T-cell (primary cell): ENCODE measurements around the gene MCOLN2. TPM values are rescaled to one million over a fixed set of nuclear protein-coding genes. Genes with fewer than 3 reads are reported as not detected.
A peak's percentile ranks its signal among the peaks of the same experiment; 100 is the strongest.
"Not testable (repeated sequence)": the region's sequence is repeated elsewhere in the genome, so short reads cannot be mapped to it uniquely, and the experiment has no call there.

ENCODE experiments used
- ATAC-seq, 4 experiments: fragments of 200-7000 bp in 3 of 4; fragments of 150-1000 bp in 1 of 4; cut with Tn5 transposase; replicated peaks in 1 of 4; 1 replicate in 3 of 4; 2 replicates in 1 of 4; pipeline ENCODE4 v1.10.0; 2021; ENCODE audit warnings: moderate library complexity in 3 of 4, mild to moderate bottlenecking in 2 of 4, moderate number of reproducible peaks in 1 of 4
- CTCF ChIA-PET, 2 donors: fragments of 300-600 bp; sonication (Branson Sonifier 250); formaldehyde crosslinking; loops; one replicate each; lab custom pipeline; 2022; ENCODE audit warnings: antibody characterized with exemption in 2 of 2; lab: Charles Lee
- POLR2A ChIA-PET, 2 donors: fragments of 300-600 bp; sonication (Branson Sonifier 250); formaldehyde crosslinking; loops; one replicate each; lab custom pipeline; 2022; ENCODE audit warnings: antibody characterized with exemption in 2 of 2; lab: Charles Lee
- DNase-seq, 35 experiments: peaks; one replicate each; pipeline versions ENCODE4 v3.0.0 to v3.0.0-alpha.2; 2013 to 2023
- H3K27ac ChIP-seq: one replicate; pipeline ENCODE4 v1.5.1; 2013; ENCODE audit warnings: low read length
- H3K27me3 ChIP-seq, 2 experiments: replicated peaks in 1 of 2; 1 replicate in 1 of 2; 2 replicates in 1 of 2; pipeline versions ENCODE4 v1.6.1 to v1.7.0; 2013; ENCODE audit warnings: low read length in 1 of 2, mixed read lengths in 1 of 2; ENCODE audit not compliant: control insufficient read depth in 2 of 2, insufficient read depth in 2 of 2; ENCODE audit errors: extremely low read depth in 1 of 2
- H3K36me3 ChIP-seq, 2 donors: 1 replicate in 1 of 2; 2 replicates in 1 of 2; pipeline versions ENCODE4 v1.6.1 to v1.7.0; 2013; ENCODE audit warnings: low read length in 1 of 2; ENCODE audit not compliant: control insufficient read depth in 2 of 2, insufficient read depth in 1 of 2; ENCODE audit errors: extremely low read depth in 1 of 2
- H3K4me1 ChIP-seq, 2 experiments: 1 replicate in 1 of 2; 2 replicates in 1 of 2; pipeline versions ENCODE4 v1.6.1 to v1.7.0; 2013; ENCODE audit warnings: low read length in 2 of 2, mixed read lengths in 1 of 2; ENCODE audit not compliant: insufficient read depth in 2 of 2, control insufficient read depth in 1 of 2; ENCODE audit errors: extremely low read depth in 1 of 2
- H3K4me3 ChIP-seq, 2 donors: 1 replicate in 1 of 2; 2 replicates in 1 of 2; pipeline versions ENCODE4 v1.5.1 to v1.7.0; 2013; ENCODE audit warnings: mild to moderate bottlenecking in 2 of 2, low read length in 1 of 2, moderate library complexity in 1 of 2; ENCODE audit not compliant: control insufficient read depth in 1 of 2; ENCODE audit errors: extremely low read depth in 1 of 2
- H3K9me3 ChIP-seq: 2 replicates; pipeline ENCODE4 v1.7.0; 2013
- H3K27ac Mint-ChIP-seq, 2 donors: one replicate each; pipeline ENCODE4 v1.8.0; 2020 to 2021; ENCODE audit warnings: mild to moderate bottlenecking in 2 of 2, mixed read lengths in 2 of 2
- H3K27me3 Mint-ChIP-seq, 2 donors: one replicate each; pipeline ENCODE4 v1.8.0; 2021 to 2022; ENCODE audit warnings: mixed read lengths in 2 of 2
- H3K36me3 Mint-ChIP-seq: one replicate; pipeline ENCODE4 v1.8.0; 2021; ENCODE audit warnings: mixed read lengths
- H3K4me1 Mint-ChIP-seq, 3 donors: one replicate each; pipeline ENCODE4 v1.8.0; 2020 to 2022; ENCODE audit warnings: mixed read lengths in 3 of 3, mild to moderate bottlenecking in 1 of 3
- H3K4me3 Mint-ChIP-seq, 3 donors: one replicate each; pipeline ENCODE4 v1.8.0; 2020 to 2022; ENCODE audit warnings: mild to moderate bottlenecking in 3 of 3, mixed read lengths in 3 of 3, moderate library complexity in 3 of 3
- H3K9me3 Mint-ChIP-seq, 3 donors: one replicate each; pipeline ENCODE4 v1.8.0; 2020 to 2022; ENCODE audit warnings: mixed read lengths in 3 of 3
- WGBS: methylation state at CpG from one replicate; pipeline ENCODE4 v1.1.5; 2013; ENCODE audit warnings: missing lambda C conversion rate; ENCODE audit not compliant: insufficient coverage; 5-methylcytosine and 5-hydroxymethylcytosine counted together
- total RNA-seq, 35 experiments: library from RNA in 6 of 35; stranded (reverse) in 6 of 35; fragments of 120-200 nt in 1 of 35; gene quantifications; one replicate each; pipeline versions ENCODE4 v1.2.1 to v1.2.4 and lab custom pipeline; 2013 to 2026

MCOLN2 gene
- total RNA-seq, 5 donors from 2014 or later (not counting 1 experiment from before 2014, with no cell fraction given), result 7.6 to 19.3 (median 15.8) TPM

DNA sequence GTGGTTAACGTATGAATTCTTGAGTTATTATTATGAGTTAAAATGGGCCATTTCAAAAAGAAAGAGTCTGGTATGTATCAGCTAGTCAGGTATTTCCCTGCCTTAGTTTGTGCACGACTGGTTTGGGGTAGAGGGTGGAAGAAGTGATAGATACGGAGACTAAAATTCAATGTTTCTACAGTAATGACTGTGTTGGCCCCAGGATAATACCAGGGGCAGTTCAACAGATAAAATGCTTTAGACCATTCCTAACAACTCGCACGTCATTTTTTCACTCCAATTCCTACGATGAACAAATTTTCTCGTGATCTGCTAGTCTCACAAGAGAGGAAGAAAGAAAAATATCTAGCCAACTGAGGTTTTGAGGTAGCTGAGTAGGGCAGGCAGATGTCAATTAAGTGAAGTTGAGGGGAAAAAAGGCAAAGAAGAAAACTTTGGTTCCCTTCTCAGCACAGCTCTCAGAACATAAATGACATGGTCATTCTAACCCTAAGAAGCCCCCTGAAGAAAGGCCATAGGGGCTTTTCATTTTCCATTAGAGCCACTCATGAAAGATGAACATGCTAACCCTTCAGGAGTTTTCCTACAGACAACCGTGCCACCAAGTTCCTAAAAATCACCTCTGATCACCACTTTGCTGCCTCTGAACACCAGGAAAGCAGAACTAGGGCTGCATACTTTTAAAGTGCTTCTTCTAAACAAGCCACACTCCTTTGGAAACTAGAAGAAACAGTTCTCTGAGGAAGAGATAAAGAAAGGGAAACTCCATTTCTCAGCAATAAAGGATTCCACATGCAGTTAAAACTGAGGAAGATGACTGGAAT lies 5.6 kb downstream of the MCOLN2 start:
- H3K9me3 Mint-ChIP-seq, result no peaks in the 10 kb centered on the region
- H3K27me3 Mint-ChIP-seq, result peaks cover 2 to 5% of the 10 kb centered on the region in 2 donors
- H3K27me3 ChIP-seq, result peaks cover 6 to 7% of the 10 kb centered on the region in 2 experiments
- ATAC-seq (no peak), DNase-seq (peak in 1 of 35 experiments; percentile 8)
- H3K4me3 ChIP-seq, result no peak overlapping the region
- H3K4me1 Mint-ChIP-seq, result peaks cover 17 to 53% (median 30%) of the 10 kb centered on the region in 3 donors
- peaks cover 3% of the 10 kb centered on the region for H3K36me3 Mint-ChIP-seq
- POLR2A ChIA-PET, result interaction anchor here in 1 of 2 donors (0.7 kb wide), 1 partner anchor 31 kb away, joined by 3 read pairs; no protein-coding TSS in a partner anchor
- H3K9me3 ChIP-seq, result no peaks in the 10 kb centered on the region
- peak overlapping the region in 2 of 3 donors; percentile 1 to 21 for H3K4me3 Mint-ChIP-seq
- H3K4me1 ChIP-seq, result peaks cover 0 to 16% of the 10 kb centered on the region in 2 experiments
- CTCF ChIA-PET, result interaction anchor here in 1 of 2 donors (0.6 kb wide), 1 partner anchor 46 kb away, joined by 3 read pairs; no protein-coding TSS in a partner anchor
- WGBS, result 18% methylated on average over 2 of the region's 8 CpGs
- H3K27ac ChIP-seq, result no peak overlapping the region
- H3K36me3 ChIP-seq, result no peaks in the 10 kb centered on the region
- peak overlapping the region; percentile 4 to 48 for H3K27ac Mint-ChIP-seq

DNA sequence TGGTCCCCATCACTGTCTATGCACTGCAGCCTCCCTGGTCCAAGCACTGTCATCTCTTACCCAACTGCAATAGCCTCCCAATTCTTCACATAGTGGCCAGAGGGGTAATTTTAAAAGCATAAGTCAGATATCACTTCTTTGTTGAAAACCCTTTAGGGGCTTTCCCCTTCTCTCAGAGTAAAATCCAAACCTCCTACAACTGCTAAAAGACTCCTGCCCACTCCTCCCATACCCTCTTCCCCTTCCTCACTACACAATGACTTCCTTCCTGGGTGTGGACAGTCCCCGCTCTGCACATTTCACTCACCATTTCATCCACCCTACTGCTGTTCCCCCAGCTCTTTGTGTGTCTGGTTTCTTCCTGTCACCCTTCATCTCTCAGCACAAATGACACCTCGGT lies 8.3 kb downstream of the MCOLN2 start:
- Mint-ChIP-seq H3K4me1 (peaks cover 17 to 39% (median 17%) of the 10 kb centered on the region in 3 donors), H3K9me3 (no peaks in the 10 kb centered on the region), H3K27ac (peak overlapping the region; percentile 8 to 29), H3K36me3 (peaks cover 9% of the 10 kb centered on the region), H3K4me3 (peak overlapping the region in 1 of 3 donors; percentile 4), H3K27me3 (peaks cover 4 to 9% of the 10 kb centered on the region in 2 donors)
- WGBS, result 11% methylated on average over 1 of the region's 2 CpGs
- no peak overlapping the region for H3K4me3 ChIP-seq
- H3K27ac ChIP-seq, result peak overlapping the region; percentile 11
- DNase-seq (peak in 1 of 35 experiments; percentile 33), ATAC-seq (peak in 3 of 4 experiments; percentile 36 to 74 (median 37))
- no peaks in the 10 kb centered on the region for H3K9me3 ChIP-seq
- H3K27me3 ChIP-seq, result no peaks in the 10 kb centered on the region
- H3K36me3 ChIP-seq, result no peaks in the 10 kb centered on the region
- POLR2A ChIA-PET, result no interaction called here
- peaks cover 0 to 14% of the 10 kb centered on the region in 2 experiments for H3K4me1 ChIP-seq
- CTCF ChIA-PET, result no interaction called here

DNA sequence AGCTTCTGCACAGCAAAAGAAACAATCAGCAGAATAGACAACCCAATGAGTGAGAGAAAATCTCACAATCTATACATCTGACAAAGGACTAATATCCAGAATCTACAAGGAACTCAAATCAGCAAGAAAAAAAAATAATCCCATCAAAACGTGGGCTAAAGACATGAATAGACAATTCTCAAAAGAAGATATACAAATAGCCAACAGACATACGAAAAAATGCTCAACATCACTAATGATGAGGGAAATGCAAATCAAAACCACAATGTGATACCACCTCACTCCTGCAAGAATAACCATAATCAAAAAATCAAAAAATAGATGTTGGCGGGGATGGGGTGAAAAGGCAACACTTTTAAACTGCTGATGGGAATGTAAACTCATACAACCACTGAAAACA lies 10.4 kb downstream of the MCOLN2 start:
- CTCF ChIA-PET, result interaction anchor here in 1 of 2 donors (0.6 kb wide), 1 partner anchor 10 kb away, joined by 3 read pairs; the partner anchor contains the start of gene MCOLN2
- not testable (repeated sequence) for H3K36me3 Mint-ChIP-seq, H3K4me3 Mint-ChIP-seq, H3K9me3 ChIP-seq, ATAC-seq, DNase-seq, H3K27ac Mint-ChIP-seq, H3K36me3 ChIP-seq, H3K27me3 ChIP-seq, H3K27me3 Mint-ChIP-seq, H3K9me3 Mint-ChIP-seq, H3K27ac ChIP-seq, H3K4me3 ChIP-seq
- peaks cover 0 to 11% of the 10 kb centered on the region in 2 experiments for H3K4me1 ChIP-seq
- POLR2A ChIA-PET, result interaction anchor here in 1 of 2 donors (0.6 kb wide), 1 partner anchor 16 kb away, joined by 5 read pairs; no protein-coding TSS in a partner anchor
- 80% methylated on average over 1 of the region's 3 CpGs for WGBS
- peaks cover 9 to 25% (median 17%) of the 10 kb centered on the region in 3 donors for H3K4me1 Mint-ChIP-seq

DNA sequence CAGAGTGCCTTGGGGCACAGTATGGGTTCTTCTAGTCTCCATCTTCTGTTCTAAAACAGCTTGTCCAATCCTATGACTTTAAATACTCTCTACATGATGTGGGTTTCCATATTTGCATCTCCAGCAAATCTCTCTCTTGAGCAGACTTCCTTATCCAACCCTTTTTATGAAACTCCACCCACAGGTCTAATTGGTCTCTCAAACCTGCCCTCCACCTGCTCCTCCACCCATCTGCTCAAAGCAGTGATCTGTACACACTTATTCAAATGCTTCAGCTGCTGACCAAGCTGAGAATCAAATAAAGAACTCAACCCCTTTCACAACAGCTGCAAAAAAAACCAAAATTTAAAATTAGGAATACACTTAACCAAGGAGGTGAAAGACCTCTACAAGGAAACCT lies 11.5 kb downstream of the MCOLN2 start:
- DNase-seq (no peak), ATAC-seq (no peak)
- Histone ChIP-seq H3K4me1 (peaks cover 0 to 7% of the 10 kb centered on the region in 2 experiments), H3K4me3 (no peak overlapping the region), H3K36me3 (no peaks in the 10 kb centered on the region), H3K9me3 (no peaks in the 10 kb centered on the region), H3K27ac (no peak overlapping the region), H3K27me3 (no peaks in the 10 kb centered on the region)
- ChIA-PET POLR2A (no interaction called here), CTCF (interaction anchor here in 1 of 2 donors (1.5 kb wide), 1 partner anchor 42 kb away, joined by 3 read pairs; no protein-coding TSS in a partner anchor)
- Mint-ChIP-seq H3K9me3 (peaks cover 0 to 4% (median 0%) of the 10 kb centered on the region in 3 donors), H3K4me1 (peaks cover 7 to 19% (median 11%) of the 10 kb centered on the region in 3 donors), H3K36me3 (peaks cover 13% of the 10 kb centered on the region), H3K27ac (no peak overlapping the region), H3K27me3 (peaks cover 4% of the 10 kb centered on the region in 2 donors), H3K4me3 (no peak overlapping the region)

DNA sequence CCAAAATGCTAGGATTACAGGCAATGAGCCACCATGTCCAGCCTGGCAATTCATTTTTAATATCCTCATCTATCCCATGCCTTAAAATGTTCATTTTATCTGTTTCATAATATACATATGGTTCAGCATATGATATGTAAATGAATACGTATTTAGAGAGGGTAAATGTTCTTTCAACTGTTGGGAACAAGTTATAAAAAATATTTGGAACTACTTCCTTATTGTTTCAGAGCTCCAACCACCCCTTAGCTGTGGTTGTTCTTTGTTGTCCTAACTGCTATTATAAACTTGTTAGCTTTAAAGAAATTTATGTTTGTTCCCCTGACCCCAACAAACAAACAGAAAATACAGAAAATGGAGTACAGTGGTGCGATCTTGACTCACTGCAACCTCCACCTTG lies 14.5 kb downstream of the MCOLN2 start:
- H3K4me1 Mint-ChIP-seq, result peaks cover 0 to 15% (median 0%) of the 10 kb centered on the region in 3 donors
- POLR2A ChIA-PET, result no interaction called here

DNA sequence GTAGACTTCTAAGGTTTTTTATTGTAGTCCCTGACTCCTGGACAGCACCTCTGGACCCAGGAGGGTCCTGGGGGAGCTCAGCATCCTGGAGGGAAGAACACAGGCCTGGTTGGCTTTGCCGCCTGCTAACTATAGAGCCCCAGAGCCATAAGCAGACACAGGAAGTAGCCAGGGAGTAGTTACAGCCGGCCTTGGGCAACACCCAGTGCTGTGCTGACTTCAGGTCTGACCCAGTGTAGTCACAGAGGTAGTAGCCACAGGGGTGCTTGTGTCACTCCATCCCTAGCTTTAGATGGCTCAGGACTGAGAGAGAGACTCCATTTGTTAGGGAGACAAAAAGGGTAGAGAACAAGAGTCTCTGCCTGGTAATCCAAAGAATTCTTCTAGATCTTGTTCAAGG lies 21.9 kb downstream of the MCOLN2 start:
- ATAC-seq (no peak), DNase-seq (no peak)
- H3K27me3 ChIP-seq, result peaks cover 0 to 5% of the 10 kb centered on the region in 2 experiments
- ChIA-PET CTCF (no interaction called here), POLR2A (no interaction called here)
- no peaks in the 10 kb centered on the region for H3K9me3 ChIP-seq
- peaks cover 0 to 2% of the 10 kb centered on the region in 2 donors for H3K27me3 Mint-ChIP-seq
- H3K4me1 Mint-ChIP-seq, result peaks cover 8 to 45% (median 22%) of the 10 kb centered on the region in 3 donors
- H3K27ac Mint-ChIP-seq, result peak overlapping the region; percentile 15 to 30
- peaks cover 0 to 24% of the 10 kb centered on the region in 2 experiments for H3K4me1 ChIP-seq
- no peak overlapping the region for H3K27ac ChIP-seq
- WGBS, result 33% methylated on average over 2 of the region's 2 CpGs
- H3K9me3 Mint-ChIP-seq, result no peaks in the 10 kb centered on the region
- peaks cover 21% of the 10 kb centered on the region for H3K36me3 Mint-ChIP-seq
- no peak overlapping the region for H3K4me3 Mint-ChIP-seq
- no peaks in the 10 kb centered on the region for H3K36me3 ChIP-seq
- H3K4me3 ChIP-seq, result no peak overlapping the region

More for the DNA sequence above, 14.5 kb downstream of the MCOLN2 start:
- no peak overlapping the region for H3K27ac ChIP-seq
- no peak for DNase-seq
- H3K36me3 ChIP-seq, result no peaks in the 10 kb centered on the region
- Mint-ChIP-seq H3K27ac (no peak overlapping the region), H3K27me3 (peaks cover 4 to 6% of the 10 kb centered on the region in 2 donors), H3K9me3 (peaks cover 0 to 4% (median 0%) of the 10 kb centered on the region in 3 donors), H3K36me3 (peaks cover 28% of the 10 kb centered on the region), H3K4me3 (no peak overlapping the region)
- no peak for ATAC-seq
- no peak overlapping the region for H3K4me3 ChIP-seq
- H3K9me3 ChIP-seq, result no peaks in the 10 kb centered on the region
- no peaks in the 10 kb centered on the region for H3K4me1 ChIP-seq
- no CpG with 5 or more reads among the region's 2 CpGs for whole genome bisulfite sequencing
- CTCF ChIA-PET, result interaction anchor here in 1 of 2 donors (0.6 kb wide), 1 partner anchor 294 kb away, joined by 3 read pairs; the partner anchor contains the start of gene BCL10
- no peaks in the 10 kb centered on the region for H3K27me3 ChIP-seq
